HCT116 (cell line): ENCODE results near the gene DRD3.

ENCODE experiments used
- CTCF ChIP-seq, 3 experiments: fragments of 200-600 bp in 1 of 3; sonication (generic) in 1 of 3; IDR thresholded peaks in 2 of 3; conservative IDR thresholded peaks in 1 of 3; 2 replicates each; pipeline ENCODE4 v1.5.1; 2012 to 2017; ENCODE audit warnings: low read depth in 2 of 3, low read length in 2 of 3, antibody characterized with exemption in 1 of 3, borderline replicate concordance in 1 of 3, control low read depth in 1 of 3, mild to moderate bottlenecking in 1 of 3, mixed read lengths in 1 of 3, mixed run types in 1 of 3, moderate library complexity in 1 of 3; ENCODE audit not compliant: insufficient read depth in 1 of 3
- EGR1 ChIP-seq: IDR thresholded peaks from 2 replicates; pipeline ENCODE4 v1.6.1; 2012; ENCODE audit warnings: low read depth
- EZH2 ChIP-seq: fragments of 200-600 bp; sonication (generic); IDR thresholded peaks from 2 replicates; pipeline ENCODE4 v1.6.1; 2017; ENCODE audit warnings: antibody characterized with exemption, mixed run types
- FOSL1 ChIP-seq: IDR thresholded peaks from 2 replicates; pipeline ENCODE4 v1.6.1; 2012; ENCODE audit warnings: low read depth
- POLR2A ChIP-seq: IDR thresholded peaks from 2 replicates; pipeline ENCODE4 v1.7.0; 2011; ENCODE audit warnings: borderline replicate concordance; ENCODE audit not compliant: insufficient read depth, insufficient read length; ENCODE audit errors: extremely low read depth
- POLR2AphosphoS5 ChIP-seq: IDR thresholded peaks from 2 replicates; pipeline ENCODE4 v1.6.1; 2011; ENCODE audit warnings: mild to moderate bottlenecking, low read depth, low read length, moderate library complexity
- REST ChIP-seq: IDR thresholded peaks from 2 replicates; pipeline ENCODE4 v1.6.1; 2012; ENCODE audit warnings: low read depth
- YY1 ChIP-seq: IDR thresholded peaks from 2 replicates; pipeline ENCODE4 v1.6.1; 2011; ENCODE audit warnings: low read length, low read depth, moderate library complexity, mild to moderate bottlenecking; ENCODE audit not compliant: insufficient replicate concordance; ENCODE audit errors: extremely low read depth

GRCh38 chr3:114151091-114151490 lies 27.8 kb downstream of the DRD3 start:
- TF ChIP-seq CTCF (IDR thresholded peaks at IDR 0.05 in 2 of 3, conservative IDR thresholded peaks at IDR 0.05 in 1 of 3; ENCODE audit: borderline replicate concordance in 1 of 3, insufficient read depth in 1 of 3, low read depth in 2 of 3, low read length in 2 of 3) (no peak), POLR2A (no peak), REST (no peak), YY1 (no peak), EZH2 (no peak), POLR2AphosphoS5 (no peak), FOSL1 (no peak), EGR1 (no peak)
